ENCODE measurements around the gene MAP3K6.

The MAP3K6 gene

DNA sequence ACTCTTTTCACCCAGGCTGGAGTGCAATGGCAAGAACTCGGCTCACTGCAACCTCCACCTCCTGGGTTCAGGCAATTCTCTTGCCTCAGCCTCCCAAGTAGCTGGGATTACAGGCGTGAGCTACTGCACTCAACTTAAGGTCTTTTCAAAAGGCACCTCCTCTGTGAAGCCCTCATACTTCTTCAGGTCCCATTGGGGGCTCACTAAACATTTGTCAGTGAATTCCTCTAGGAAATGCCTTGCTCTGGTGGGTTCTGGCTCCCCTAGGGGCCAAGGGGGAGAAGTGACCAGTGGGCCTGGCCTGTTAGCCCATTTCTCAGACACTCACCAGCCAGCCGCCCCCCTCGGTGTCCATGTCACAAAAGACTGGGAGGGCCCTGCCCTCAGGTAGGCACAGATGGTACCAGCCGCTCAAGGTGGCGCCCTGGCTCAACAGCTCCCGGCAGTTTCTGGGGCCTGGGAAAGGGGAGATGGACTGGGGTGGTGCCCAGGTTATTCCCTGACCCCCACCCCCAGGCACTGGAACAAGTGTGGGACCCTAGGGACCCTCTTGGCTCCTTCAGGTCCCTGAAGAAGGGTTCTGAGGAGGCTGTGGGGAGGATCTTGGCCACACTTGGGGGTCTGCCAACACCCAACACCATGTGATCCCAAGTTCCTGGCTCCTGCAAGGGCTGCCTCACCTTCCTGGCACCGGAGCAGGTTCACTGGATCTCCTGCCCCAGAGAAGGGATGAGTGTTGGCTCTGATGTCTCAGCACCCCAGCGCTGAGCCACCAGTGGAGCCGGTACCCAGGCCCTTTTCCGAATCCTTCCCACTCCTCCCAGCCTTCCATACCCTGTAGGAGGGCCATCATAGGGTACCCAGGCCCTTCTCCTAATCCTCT is 6.3 kb upstream of the MAP3K6 start:
- DNase-seq: no peak

DNA sequence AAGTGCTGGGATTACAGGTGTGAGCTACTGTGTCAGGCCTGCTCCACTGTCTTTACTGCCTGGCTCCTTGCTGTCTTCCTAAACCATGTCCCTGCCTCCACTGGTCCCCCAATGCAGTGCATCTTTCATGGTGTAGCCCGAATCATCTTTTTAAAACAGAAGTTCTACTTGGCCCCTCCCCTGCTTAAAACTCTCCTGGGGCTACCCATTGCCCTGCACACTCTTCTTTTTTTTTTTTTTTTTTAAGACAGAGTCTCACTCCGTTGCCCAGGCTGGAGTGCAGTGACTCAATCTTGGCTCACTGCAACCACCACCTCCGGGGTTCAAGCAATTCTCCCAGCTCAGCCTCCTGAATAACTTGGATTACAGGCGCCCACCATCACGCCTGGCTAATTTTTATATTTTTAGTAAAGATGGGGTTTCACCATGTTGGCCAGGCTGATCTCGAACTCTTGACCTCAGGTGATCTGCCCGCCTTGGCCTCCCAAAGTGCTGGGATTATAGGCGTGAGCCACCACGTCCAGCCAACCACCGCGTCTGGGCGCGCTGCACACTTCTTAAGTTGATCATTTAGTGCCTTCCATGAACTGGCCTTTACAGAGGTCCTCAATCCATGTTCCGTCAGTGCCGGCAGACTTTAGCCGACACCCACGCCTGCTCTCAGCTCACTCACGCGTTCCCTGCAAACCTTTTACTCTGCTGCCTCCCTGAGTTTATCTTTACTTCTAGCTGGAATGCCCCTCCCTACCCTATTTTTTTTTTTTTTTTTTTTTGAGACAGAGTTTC is 5.5 kb upstream of the MAP3K6 start:
- DNase-seq: no peak

- no peak for DNase-seq
Measured at GRCh38 chr1:27368869-27369582, 2.3 kb upstream of the MAP3K6 start.

DNA sequence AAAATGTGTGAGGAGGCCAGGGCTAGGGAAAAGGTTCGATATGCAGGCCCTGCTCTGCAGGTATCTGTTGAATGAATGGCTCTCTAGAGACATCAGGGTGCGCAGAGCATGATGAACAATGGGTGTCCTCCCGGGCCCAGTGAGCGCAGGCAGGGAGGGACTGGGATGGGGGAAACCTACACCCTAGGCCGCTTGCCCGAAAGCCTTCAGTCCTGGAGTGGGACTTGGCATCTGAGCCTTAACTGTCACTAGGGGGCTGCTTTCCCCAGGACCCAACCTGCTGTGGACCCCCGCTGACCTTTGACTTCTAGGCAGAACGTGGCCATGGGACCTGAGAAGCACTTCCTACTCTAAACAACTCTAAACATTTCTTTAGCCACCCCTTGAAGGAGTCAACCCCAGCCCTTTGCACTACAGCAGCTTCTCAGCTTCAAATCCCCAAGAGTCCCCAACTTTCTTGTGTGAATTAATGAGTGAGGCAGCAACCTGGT is 444 bp upstream of the MAP3K6 start:
- no peak for DNase-seq

DNA sequence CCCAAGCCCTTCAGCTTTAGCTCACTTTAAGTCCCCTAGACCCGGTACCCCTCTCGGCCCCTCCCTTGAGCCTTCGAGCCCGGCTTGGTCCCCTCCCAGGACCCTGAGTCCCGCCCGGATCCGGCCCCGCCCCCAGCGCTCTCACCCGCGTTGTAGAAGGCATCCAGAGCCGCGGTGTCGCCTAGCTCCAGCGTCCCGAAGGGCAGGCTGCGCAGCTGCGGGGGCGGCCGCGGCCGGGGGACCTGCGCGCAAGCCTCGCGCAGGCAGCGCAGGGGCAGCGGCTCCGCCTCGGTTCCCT is 699 bp downstream of the MAP3K6 start:
- no peak for DNase-seq

DNA sequence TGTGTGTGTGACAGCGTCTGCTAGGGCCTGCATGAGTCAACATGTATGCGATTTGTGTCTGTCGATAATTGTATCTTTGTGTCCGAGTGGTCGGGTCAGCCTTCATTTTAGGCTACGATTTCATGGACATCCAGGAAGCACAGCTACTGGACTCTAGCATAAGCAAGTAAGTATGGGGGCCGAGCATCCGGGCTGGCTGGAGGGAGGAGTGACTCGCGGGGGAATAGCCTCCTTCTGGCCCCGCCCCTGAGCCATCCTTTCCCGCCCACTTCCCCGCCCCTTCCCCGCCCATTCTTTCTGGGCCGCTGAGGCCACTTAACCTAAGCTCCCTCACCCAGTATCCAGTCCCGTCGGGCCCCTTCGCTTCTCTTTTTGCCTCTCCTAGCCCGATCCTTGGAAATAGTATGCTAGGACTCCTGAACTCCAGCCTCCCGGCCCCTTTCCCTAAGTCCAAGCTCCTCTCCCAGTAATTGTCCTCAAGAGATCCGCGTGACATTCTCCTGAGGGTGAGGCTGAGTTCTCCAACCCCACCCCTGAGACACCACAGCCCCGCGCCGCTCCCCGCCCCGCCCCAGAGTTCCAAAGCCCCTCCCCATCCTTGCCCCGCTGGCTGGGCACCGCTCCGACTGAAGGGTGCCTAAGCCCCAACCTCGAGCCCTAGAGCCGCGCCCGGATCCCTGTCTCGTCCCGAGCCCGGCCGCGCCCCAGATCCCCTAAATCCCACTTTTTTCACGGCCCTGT is 1.2 kb downstream of the MAP3K6 start:
- DNase-seq: peak; percentile 48

- DNase-seq: no peak
Measured at GRCh38 chr1:27364696-27365371, 1.9 kb downstream of the MAP3K6 start.

DNA sequence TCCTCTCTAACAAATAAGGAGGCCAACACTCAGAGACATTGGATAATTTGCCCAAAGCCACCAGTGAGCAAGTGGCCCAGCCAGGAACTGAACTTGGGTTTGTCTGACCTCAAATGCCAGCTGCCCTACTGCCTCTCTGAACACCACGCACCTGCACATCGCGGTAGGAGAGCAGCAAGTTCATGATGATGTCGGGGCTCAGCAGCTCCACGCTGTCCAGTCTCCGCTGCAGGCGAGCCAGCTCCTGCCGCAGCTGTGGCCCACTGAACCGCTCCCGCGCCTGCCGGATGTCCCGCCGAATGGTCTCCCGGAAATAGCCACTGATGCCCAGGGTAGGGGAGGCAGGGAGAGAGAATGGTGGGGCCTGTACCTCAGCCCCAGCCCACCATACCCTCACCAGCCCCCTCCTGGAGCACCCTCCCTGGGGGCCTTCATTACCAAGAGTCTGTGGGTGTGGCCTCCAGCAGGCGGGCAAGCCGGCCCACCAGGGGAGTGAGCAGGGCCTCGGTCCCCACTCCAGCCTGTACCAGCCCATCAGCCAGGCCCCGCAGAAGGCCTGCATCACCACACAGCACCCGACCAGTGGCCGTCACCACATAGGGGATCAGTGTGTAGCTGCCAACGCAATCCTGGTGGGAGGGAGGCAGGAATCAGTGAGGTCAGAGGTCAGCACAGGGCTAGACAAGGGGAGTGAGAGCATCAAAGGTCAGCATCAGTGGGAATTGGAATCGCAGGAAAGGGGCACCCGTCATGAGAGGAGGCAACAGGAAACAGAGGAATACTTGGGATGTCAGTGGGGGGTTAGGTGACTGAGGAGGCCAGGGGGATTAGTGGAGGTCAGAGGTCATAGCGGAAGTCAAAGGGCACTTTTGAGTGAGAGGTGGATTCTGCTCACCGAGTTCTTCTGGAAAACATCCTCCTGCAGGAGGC is 2.7 kb downstream of the MAP3K6 start:
- no peak for DNase-seq

DNA sequence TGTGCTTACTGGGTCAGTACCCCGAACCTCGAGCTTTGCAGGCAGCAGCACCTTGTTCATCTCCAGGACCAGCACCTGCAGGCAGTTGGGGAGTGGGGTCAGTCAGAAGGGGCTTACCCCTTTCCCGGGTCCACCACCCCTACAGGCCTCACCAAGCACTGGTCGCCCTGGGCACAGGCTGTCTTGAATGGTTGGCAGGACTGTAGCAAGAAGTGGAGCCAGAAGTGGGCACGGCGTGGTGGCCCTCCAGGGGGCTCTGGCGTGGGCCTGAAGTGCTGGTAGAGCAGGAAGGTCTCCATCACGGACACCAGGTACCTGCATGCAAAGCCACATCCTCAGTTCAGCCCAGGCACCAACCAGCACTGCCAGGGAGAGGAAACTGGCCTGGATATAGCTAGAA is 5.2 kb downstream of the MAP3K6 start:
- DNase-seq: no peak

GRCh38 chr1:27361044-27361402 is 5.7 kb downstream of the MAP3K6 start:
- no peak for DNase-seq

GRCh38 chr1:27360159-27361043 is 6.4 kb downstream of the MAP3K6 start:
- no peak for DNase-seq

- DNase-seq: no peak
Measured at GRCh38 chr1:27359822-27360158, 7.0 kb downstream of the MAP3K6 start.

GRCh38 chr1:27358928-27359313 is 7.8 kb downstream of the MAP3K6 start:
- no peak for DNase-seq

DNA sequence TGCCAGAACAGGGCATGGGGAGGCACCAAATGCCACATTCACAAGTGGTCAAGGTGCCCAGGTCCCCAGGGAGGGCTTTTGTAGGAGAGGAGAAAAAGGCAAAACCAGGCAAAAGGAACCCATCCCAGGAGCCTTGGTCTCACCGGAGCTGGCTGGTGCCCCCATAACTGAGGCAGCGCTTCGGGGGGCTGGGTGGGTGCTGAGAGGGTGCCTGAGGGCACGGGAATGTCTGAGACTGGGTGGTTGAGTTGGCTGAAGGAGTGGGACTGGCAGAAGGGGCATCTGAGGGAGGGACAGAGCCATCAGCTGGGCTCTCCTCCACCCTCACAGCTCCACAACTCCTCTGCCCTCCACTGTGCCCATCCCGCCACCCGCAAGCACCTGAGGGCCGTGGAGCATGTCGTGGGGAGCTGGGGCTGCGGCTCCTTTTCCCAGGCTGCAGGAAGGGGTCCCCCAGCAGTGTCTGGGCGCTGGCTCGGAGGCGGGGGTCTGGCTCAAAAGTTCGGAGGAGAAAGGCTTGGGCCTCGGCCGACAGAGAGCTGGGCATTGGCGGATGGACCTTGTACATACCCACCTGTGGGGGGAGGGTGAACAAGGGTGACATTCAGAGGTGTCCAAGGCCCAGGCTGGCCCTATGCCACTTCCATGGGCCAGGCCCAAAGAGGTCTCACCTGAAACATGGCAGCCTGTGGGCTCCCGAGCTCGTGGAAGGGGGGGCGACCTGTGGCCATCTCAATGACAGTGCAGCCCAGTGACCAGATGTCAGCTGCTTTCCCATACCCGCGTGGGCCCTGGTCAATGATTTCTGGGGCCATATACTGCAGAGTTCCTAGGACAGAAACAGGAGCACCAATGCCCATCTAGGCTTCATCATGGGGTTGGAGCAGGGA is 8.5 kb downstream of the MAP3K6 start:
- no peak for DNase-seq

- DNase-seq: peak; percentile 54
Measured at GRCh38 chr1:27357281-27358037, 9.3 kb downstream of the MAP3K6 start.

- no peak for DNase-seq
Measured at GRCh38 chr1:27356619-27357280, 10.0 kb downstream of the MAP3K6 start.

DNA sequence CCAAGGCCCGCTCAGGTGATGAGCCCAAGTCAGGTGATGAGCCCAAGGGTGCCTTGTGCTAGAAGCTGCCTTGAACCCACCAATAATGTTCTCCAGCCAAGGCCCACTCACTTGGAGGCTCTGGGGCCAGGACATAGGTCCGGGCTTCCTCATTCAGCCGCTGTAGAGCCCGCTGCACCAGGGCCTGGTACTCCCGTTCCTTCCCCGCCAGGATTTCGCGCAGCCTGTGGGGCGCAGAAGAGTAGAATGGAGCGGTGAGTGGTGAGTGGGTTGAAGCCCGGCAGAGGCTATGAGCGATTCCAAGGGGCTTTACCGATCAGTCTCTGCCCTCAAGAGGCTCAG is 10.5 kb downstream of the MAP3K6 start:
- DNase-seq: no peak

GRCh38 chr1:27355683-27356082 is 11.1 kb downstream of the MAP3K6 start:
- DNase-seq: no peak
